ENCODE data around the gene ANKDD1B.

- TF ChIP-seq ZBTB8A (tag by site-specific recombination; IDR thresholded peaks at IDR 0.05) = no peak
- TF ChIP-seq, protein P1, sequence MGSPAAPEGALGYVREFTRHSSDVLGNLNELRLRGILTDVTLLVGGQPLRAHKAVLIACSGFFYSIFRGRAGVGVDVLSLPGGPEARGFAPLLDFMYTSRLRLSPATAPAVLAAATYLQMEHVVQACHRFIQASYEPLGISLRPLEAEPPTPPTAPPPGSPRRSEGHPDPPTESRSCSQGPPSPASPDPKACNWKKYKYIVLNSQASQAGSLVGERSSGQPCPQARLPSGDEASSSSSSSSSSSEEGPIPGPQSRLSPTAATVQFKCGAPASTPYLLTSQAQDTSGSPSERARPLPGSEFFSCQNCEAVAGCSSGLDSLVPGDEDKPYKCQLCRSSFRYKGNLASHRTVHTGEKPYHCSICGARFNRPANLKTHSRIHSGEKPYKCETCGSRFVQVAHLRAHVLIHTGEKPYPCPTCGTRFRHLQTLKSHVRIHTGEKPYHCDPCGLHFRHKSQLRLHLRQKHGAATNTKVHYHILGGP (tag by site-specific recombination; IDR thresholded peaks at IDR 0.05) = no peak
- TF ChIP-seq YY1 (tag by site-specific recombination; IDR thresholded peaks at IDR 0.05) = no peak
- TF ChIP-seq HOXA7 (CRISPR knock-in tag; IDR thresholded peaks at IDR 0.05; ENCODE audit: borderline replicate concordance) = no peak
Observed at GRCh38 chr5:75668445-75668844, 57.2 kb downstream of the ANKDD1B start.

All from HEK293 (cell line).